Measurements from ENCODE around the gene TBC1D4. TPM values are rescaled to one million over a fixed set of nuclear protein-coding genes. Genes with fewer than 3 reads are reported as not detected.
"Not testable (repeated sequence)": the region's sequence is repeated elsewhere in the genome, so short reads cannot be mapped to it uniquely, and the experiment has no call there.

The TBC1D4 gene
- total RNA-seq, 4 donors from 2014 or later = 14.2 to 32.0 (median 20.6) TPM

DNA sequence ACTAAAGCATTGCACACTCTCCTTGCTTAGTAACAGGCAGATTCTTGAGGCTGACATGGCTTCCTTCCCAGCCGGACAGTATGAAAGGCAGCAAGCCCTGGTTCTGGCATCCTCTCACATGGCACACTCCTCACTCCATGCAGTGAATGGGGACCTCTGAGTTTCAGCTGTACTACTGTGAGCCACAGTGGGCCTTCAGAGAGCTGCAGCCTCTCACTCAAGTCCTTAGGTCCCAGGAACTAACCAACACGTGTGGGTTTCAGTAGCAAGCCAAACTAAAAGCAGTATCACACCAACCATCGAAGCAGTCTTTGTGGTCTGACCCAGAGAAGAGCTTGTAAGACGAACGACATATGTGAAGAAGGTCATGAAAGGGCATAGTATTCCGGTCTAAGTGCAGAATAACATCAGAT lies 128.2 kb downstream of the TBC1D4 start:
- H3K27me3 ChIP-seq = no peaks in the 10 kb centered on the region
- intact Hi-C loops (cut with DNase I) = no loop called here
- 82% methylated on average over 6 of the region's 6 CpGs for WGBS
- H3K9me3 ChIP-seq = no peaks in the 10 kb centered on the region
- no peak for DNase-seq (ENCODE audit: extremely low spot score)
- H3K36me3 ChIP-seq = peaks cover 0 to 24% (median 5%) of the 10 kb centered on the region in 4 donors
- H3K4me3 ChIP-seq = no peak overlapping the region
- no peak overlapping the region for H3K27ac ChIP-seq (replicated peaks in 1 of 4)
- no peak for TF ChIP-seq EP300 (IDR thresholded peaks at IDR 0.05)
- no peak for TF ChIP-seq CTCF (IDR thresholded peaks at IDR 0.05)
- no peak for TF ChIP-seq POLR2AphosphoS5 (IDR thresholded peaks at IDR 0.05)
- TF ChIP-seq POLR2A (IDR thresholded peaks at IDR 0.05; ENCODE audit: low read depth) = no peak
- H3K4me1 ChIP-seq = peaks cover 0 to 8% (median 0%) of the 10 kb centered on the region in 4 donors

DNA sequence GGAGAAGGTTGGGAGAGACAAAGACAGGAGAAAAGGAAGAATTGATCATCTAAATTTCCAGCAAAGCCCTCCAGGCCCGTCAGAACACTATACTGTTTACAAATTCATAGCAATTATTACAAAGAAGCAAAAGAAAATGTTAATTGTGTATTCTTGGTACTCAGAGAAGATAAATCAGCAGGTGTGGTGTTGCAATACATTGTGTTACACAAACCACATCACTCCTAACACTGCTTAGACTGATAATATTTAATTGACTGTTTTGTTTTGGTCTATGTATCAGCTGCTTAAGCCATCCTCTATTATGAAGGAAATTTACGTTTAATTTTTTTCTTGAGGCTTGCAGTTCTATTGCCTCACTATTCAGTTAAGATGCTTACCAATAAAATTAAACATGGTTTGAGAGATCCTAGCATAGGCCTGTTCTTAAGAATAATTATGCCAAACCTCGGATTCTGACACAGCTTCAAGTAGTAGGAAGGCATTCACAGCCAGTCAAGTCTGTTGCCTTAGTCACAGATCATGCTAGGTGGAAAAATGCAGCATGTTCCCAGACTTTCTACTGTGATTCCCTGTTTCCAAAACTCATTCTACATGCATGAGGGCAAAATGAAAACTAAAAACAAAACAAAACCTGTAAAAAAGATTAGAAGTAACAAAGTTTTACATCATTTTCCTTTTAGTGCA lies 129.2 kb downstream of the TBC1D4 start:
- intact Hi-C loops (cut with DNase I) = no loop called here
- no peaks in the 10 kb centered on the region for H3K27me3 ChIP-seq
- H3K4me1 ChIP-seq = peaks cover 0 to 8% (median 0%) of the 10 kb centered on the region in 4 donors
- 93% methylated on average over 3 of the region's 3 CpGs for WGBS
- no peaks in the 10 kb centered on the region for H3K9me3 ChIP-seq
- TF ChIP-seq POLR2A (IDR thresholded peaks at IDR 0.05; ENCODE audit: low read depth) = no peak
- no peak for TF ChIP-seq EP300 (IDR thresholded peaks at IDR 0.05)
- no peak for TF ChIP-seq CTCF (IDR thresholded peaks at IDR 0.05)
- TF ChIP-seq POLR2AphosphoS5 (IDR thresholded peaks at IDR 0.05) = no peak
- H3K4me3 ChIP-seq = no peak overlapping the region
- peaks cover 0 to 32% (median 9%) of the 10 kb centered on the region in 4 donors for H3K36me3 ChIP-seq
- H3K27ac ChIP-seq (replicated peaks in 1 of 4) = no peak overlapping the region
- no peak for DNase-seq (ENCODE audit: extremely low spot score)

- H3K27me3 ChIP-seq; H3K9me3 ChIP-seq; H3K4me1 ChIP-seq; H3K4me3 ChIP-seq; DNase-seq (ENCODE audit: extremely low spot score); intact Hi-C loops (cut with DNase I); H3K27ac ChIP-seq (replicated peaks in 1 of 4): not testable (repeated sequence)
- peaks cover 0 to 40% (median 12%) of the 10 kb centered on the region in 4 donors for H3K36me3 ChIP-seq
- WGBS = 99% methylated on average over 3 of the region's 3 CpGs
Observed at GRCh38 chr13:75351538-75351937, 130.4 kb downstream of the TBC1D4 start.

DNA sequence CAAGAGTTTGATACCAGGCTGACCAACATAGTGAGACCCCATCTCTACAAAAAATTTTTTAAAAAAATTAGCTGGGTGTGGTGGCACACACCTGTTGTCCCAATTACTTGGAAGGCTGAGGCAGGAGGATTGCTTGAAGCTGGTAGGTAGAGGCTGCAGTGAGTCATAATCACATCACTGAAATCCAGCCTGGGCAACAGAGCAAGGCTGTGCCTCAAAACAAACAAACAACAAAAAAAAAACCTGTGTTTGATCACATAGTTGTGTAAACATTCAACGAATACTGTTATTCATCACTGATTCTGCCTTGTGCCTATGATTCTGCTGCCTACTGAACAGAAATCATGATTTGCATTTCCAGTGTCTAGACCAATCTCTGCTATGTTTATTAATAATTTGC lies 134.0 kb downstream of the TBC1D4 start:
- no peak overlapping the region for H3K4me3 ChIP-seq
- intact Hi-C loops (cut with DNase I) = no loop called here
- no peak for DNase-seq (ENCODE audit: extremely low spot score)
- WGBS = 83% methylated on average over 1 of the region's 1 CpG
- no peaks in the 10 kb centered on the region for H3K9me3 ChIP-seq
- peaks cover 0 to 30% (median 12%) of the 10 kb centered on the region in 4 donors for H3K36me3 ChIP-seq
- peaks cover 0 to under 1% (median 0%) of the 10 kb centered on the region in 4 donors for H3K4me1 ChIP-seq
- no peaks in the 10 kb centered on the region for H3K27me3 ChIP-seq
- H3K27ac ChIP-seq (replicated peaks in 1 of 4) = no peak overlapping the region
- no peak for TF ChIP-seq CTCF (IDR thresholded peaks at IDR 0.05)
- no peak for TF ChIP-seq POLR2A (IDR thresholded peaks at IDR 0.05; ENCODE audit: low read depth)
- no peak for TF ChIP-seq POLR2AphosphoS5 (IDR thresholded peaks at IDR 0.05)
- no peak for TF ChIP-seq EP300 (IDR thresholded peaks at IDR 0.05)

- intact Hi-C loops (cut with DNase I) = no loop called here
Observed at GRCh38 chr13:75347457-75347856, 134.5 kb downstream of the TBC1D4 start.

More at GRCh38 chr13:75347457-75347856, 134.5 kb downstream of the TBC1D4 start:
- TF ChIP-seq EP300 (IDR thresholded peaks at IDR 0.05) (no peak), POLR2AphosphoS5 (IDR thresholded peaks at IDR 0.05) (no peak), POLR2A (IDR thresholded peaks at IDR 0.05; ENCODE audit: low read depth) (no peak), CTCF (IDR thresholded peaks at IDR 0.05) (no peak)
- no peak for DNase-seq (ENCODE audit: extremely low spot score)
- Histone ChIP-seq H3K4me1 (no peaks in the 10 kb centered on the region), H3K36me3 (peaks cover 0 to 30% (median 12%) of the 10 kb centered on the region in 4 donors), H3K27me3 (no peaks in the 10 kb centered on the region), H3K27ac (replicated peaks in 1 of 4) (no peak overlapping the region), H3K9me3 (no peaks in the 10 kb centered on the region), H3K4me3 (no peak overlapping the region)
- WGBS = 94% methylated on average over 1 of the region's 1 CpG

All from esophagus muscularis mucosa (tissue), 4 donors.